Natural killer cell treated with Interleukin-12 subunit alpha and Interleukin-12 subunit beta and Interleukin-15 and Interleukin-18, amount 100 ng/mL, for 72 hours (primary cell): ENCODE measurements around the gene RBM23. TPM values are rescaled to one million over a fixed set of nuclear protein-coding genes. Genes with fewer than 3 reads are reported as not detected.
A peak's percentile ranks its signal among the peaks of the same experiment; 100 is the strongest.

Experiments used
- ATAC-seq, 2 donors: fragments of 150-1000 bp; cut with Tn5 transposase in 1 of 2; sonication (Bioruptor Pico), chemical (Tn5 transposase) in 1 of 2; 2 replicates each; pipeline ENCODE4 v1.10.0; 2021
- DNase-seq: peaks from one replicate; pipeline ENCODE4 v3.0.0; 2022; ENCODE audit warnings: low spot score
- H3K27ac Mint-ChIP-seq, 2 donors: 1 replicate in 1 of 2; 2 replicates in 1 of 2; pipeline ENCODE4 v1.8.0; 2022; ENCODE audit warnings: mixed read lengths in 2 of 2, mild to moderate bottlenecking in 1 of 2, moderate library complexity in 1 of 2
- H3K27me3 Mint-ChIP-seq, 2 donors: 1 replicate in 1 of 2; 2 replicates in 1 of 2; pipeline ENCODE4 v1.8.0; 2022; ENCODE audit warnings: mixed read lengths in 2 of 2
- H3K36me3 Mint-ChIP-seq: one replicate; pipeline ENCODE4 v1.8.0; 2022; ENCODE audit warnings: mixed read lengths
- H3K4me1 Mint-ChIP-seq, 2 donors: 1 replicate in 1 of 2; 2 replicates in 1 of 2; pipeline ENCODE4 v1.8.0; 2022; ENCODE audit warnings: low read depth in 2 of 2, mixed read lengths in 2 of 2, mild to moderate bottlenecking in 1 of 2
- H3K4me3 Mint-ChIP-seq: one replicate; pipeline ENCODE4 v1.8.0; 2022; ENCODE audit warnings: mixed read lengths
- H3K9me3 Mint-ChIP-seq: 2 replicates; pipeline ENCODE4 v1.8.0; 2022; ENCODE audit warnings: mixed read lengths
- total RNA-seq, 2 donors: library from RNA; stranded (reverse); gene quantifications; one replicate each; pipeline ENCODE4 v1.2.3, GENCODE V29; 2022

The RBM23 gene
- total RNA-seq, 2 donors from 2014 or later: 88.2 to 94.1 TPM

DNA sequence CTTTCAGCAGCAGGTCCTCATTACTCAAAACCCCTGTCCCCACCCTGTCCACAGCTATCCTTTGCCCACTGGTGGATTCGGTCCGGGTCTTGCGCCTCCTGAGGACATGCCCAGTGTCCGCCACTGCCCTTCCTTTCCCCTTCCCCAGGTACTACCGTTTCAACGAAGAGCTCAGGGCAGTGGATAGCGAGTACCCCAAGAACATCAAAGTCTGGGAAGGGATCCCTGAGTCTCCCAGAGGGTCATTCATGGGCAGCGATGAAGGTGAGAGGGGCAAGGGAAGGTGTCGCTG, 73.9 kb downstream of the RBM23 start:
- Mint-ChIP-seq H3K4me1 (peaks cover 0 to 11% of the 10 kb centered on the region in 2 donors), H3K27ac (peak overlapping the region in 1 of 2 donors; percentile 17), H3K4me3 (no peak overlapping the region), H3K9me3 (no peaks in the 10 kb centered on the region), H3K36me3 (no peaks in the 10 kb centered on the region), H3K27me3 (peaks cover 6 to 25% of the 10 kb centered on the region in 2 donors)
- ATAC-seq: no peak
- no peak for DNase-seq

DNA sequence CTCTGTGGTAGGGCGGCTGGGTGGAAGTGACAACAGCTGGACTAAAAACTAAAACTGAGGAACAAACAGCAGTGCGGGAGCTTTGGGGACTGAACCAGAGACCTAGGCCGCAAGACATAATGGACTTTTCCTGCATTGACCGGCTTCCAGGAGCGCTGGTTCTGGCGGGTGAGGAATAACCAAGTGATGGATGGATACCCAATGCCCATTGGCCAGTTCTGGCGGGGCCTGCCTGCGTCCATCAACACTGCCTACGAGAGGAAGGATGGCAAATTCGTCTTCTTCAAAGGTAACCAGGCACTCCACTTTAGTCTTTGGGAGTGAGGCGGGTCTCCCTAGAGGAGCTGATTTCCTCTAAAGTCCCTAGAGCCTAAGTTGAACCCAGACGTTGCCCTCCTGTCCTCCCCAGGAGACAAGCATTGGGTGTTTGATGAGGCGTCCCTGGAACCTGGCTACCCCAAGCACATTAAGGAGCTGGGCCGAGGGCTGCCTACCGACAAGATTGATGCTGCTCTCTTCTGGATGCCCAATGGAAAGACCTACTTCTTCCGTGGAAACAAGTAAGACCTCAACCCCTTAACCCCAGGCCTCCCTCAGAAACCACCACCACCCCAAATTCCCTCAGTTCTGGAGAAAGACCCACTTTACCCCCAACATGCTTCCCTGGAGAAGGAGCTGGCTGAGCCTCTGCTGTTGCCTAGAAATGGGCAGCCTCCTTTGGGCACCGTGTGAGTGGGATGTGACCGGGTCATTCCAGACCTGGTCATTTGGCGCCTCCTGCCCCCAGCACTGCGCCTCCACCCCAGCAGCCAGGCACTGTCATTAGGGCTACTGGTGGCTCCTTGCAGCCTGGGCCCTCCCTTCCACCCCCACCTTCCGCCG, 74.5 kb downstream of the RBM23 start:
- Mint-ChIP-seq H3K4me3 (no peak overlapping the region), H3K4me1 (peaks cover 0 to 8% of the 10 kb centered on the region in 2 donors), H3K36me3 (no peaks in the 10 kb centered on the region), H3K9me3 (no peaks in the 10 kb centered on the region), H3K27ac (no peak overlapping the region), H3K27me3 (peaks cover 6 to 25% of the 10 kb centered on the region in 2 donors)
- DNase-seq: no peak
- ATAC-seq: no peak

Other genes with a start within 250 kb of the RBM23 start
- 100 to 1,000 TPM; 103 to 112 TPM for gene OXA1L, start 152.5 kb downstream of the RBM23 start, total RNA-seq
- under 1 TPM; 0.36 to 0.59 TPM for gene SLC7A7, start 103.7 kb downstream of the RBM23 start, total RNA-seq
- 100 to 1,000 TPM; 116 to 134 TPM for gene MRPL52, start 89.3 kb downstream of the RBM23 start, total RNA-seq
- gene MMP14, start 82.6 kb downstream of the RBM23 start, total RNA-seq: 1 to 10 TPM; 3.7 to 8.0 TPM
- gene LRP10, start 47.4 kb downstream of the RBM23 start, total RNA-seq: 10 to 100 TPM; 53.4 to 60.4 TPM
- gene REM2, start 35.9 kb downstream of the RBM23 start, total RNA-seq: under 1 TPM in 1 of 2 donors, not detected in 1; 0.43 TPM
- 100 to 1,000 TPM; 108 to 171 TPM for gene PRMT5, start 10.2 kb upstream of the RBM23 start, total RNA-seq
- gene HAUS4, start 37.9 kb upstream of the RBM23 start, total RNA-seq: 10 to 100 TPM; 34.4 to 56.8 TPM
- 1 to 10 TPM in 1 of 2 donors, under 1 TPM in 1; 0.17 to 2.1 TPM for gene AJUBA, start 63.4 kb upstream of the RBM23 start, total RNA-seq
- 10 to 100 TPM in 1 of 2 donors, 1 to 10 TPM in 1; 2.8 to 10.8 TPM for gene C14orf93, start 91.0 kb upstream of the RBM23 start, total RNA-seq
- gene PSMB5, start 115.8 kb upstream of the RBM23 start, total RNA-seq: 100 to 1,000 TPM; 102 to 121 TPM
- gene PSMB11, start 123.1 kb upstream of the RBM23 start, total RNA-seq: not detected
- gene CDH24, start 138.4 kb upstream of the RBM23 start, total RNA-seq: 1 to 10 TPM in 1 of 2 donors, under 1 TPM in 1; 0.73 to 1.0 TPM
- 100 to 1,000 TPM; 186 to 250 TPM for gene ACIN1, start 176.0 kb upstream of the RBM23 start, total RNA-seq
- 10 to 100 TPM; 41.2 to 55.2 TPM for gene C14orf119, start 176.4 kb upstream of the RBM23 start, total RNA-seq
- not detected for gene CIROP, start 185.8 kb upstream of the RBM23 start, total RNA-seq
- gene CEBPE, start 200.1 kb upstream of the RBM23 start, total RNA-seq: not detected